Stimulated activated CD8-positive, alpha-beta memory T cell treated with anti-CD3 and anti-CD28 coated beads, Interleukin-4, amount 100 ng/mL, for 24 hours (primary cell): ENCODE results near the gene PROX1.

Experiments
- DNase-seq: peaks from one replicate; pipeline ENCODE4 v3.0.0-alpha.2; 2020; ENCODE audit warnings: low read depth

Gene PROX1

GRCh38 chr1:214026985-214027384 lies 39.2 kb downstream of the PROX1 start:
- DNase-seq, result no peak

- DNase-seq, result no peak
These were observed 39.7 kb downstream of the PROX1 start for GRCh38 chr1:214027498-214027897.

GRCh38 chr1:214028095-214028494 lies 40.3 kb downstream of the PROX1 start:
- no peak for DNase-seq

- no peak for DNase-seq
These were observed 41.1 kb downstream of the PROX1 start for GRCh38 chr1:214028649-214029406.

- no peak for DNase-seq
These were observed 42.0 kb downstream of the PROX1 start for GRCh38 chr1:214029796-214030195.

- no peak for DNase-seq
These were observed 43.5 kb downstream of the PROX1 start for GRCh38 chr1:214031267-214031650.

- DNase-seq, result no peak
These were observed 49.7 kb downstream of the PROX1 start for GRCh38 chr1:214037468-214037867.

- no peak for DNase-seq
These were observed 51.7 kb downstream of the PROX1 start for GRCh38 chr1:214039394-214040018.

- DNase-seq, result no peak
These were observed 55.4 kb downstream of the PROX1 start for GRCh38 chr1:214043167-214043566.

- no peak for DNase-seq
These were observed 56.9 kb downstream of the PROX1 start for GRCh38 chr1:214044438-214045214.

- DNase-seq, result no peak
These were observed 63.0 kb downstream of the PROX1 start for GRCh38 chr1:214050513-214051401.

- no peak for DNase-seq
These were observed 64.0 kb downstream of the PROX1 start for GRCh38 chr1:214051786-214052185.

- DNase-seq, result no peak
These were observed 70.3 kb downstream of the PROX1 start for GRCh38 chr1:214058076-214058475.

GRCh38 chr1:214066190-214066589 lies 78.4 kb downstream of the PROX1 start:
- DNase-seq, result no peak

GRCh38 chr1:214066936-214067335 lies 79.2 kb downstream of the PROX1 start:
- no peak for DNase-seq

- DNase-seq, result no peak
These were observed 79.6 kb downstream of the PROX1 start for GRCh38 chr1:214067397-214067796.

GRCh38 chr1:214067853-214068703 lies 80.3 kb downstream of the PROX1 start:
- no peak for DNase-seq

- DNase-seq, result no peak
These were observed 81.2 kb downstream of the PROX1 start for GRCh38 chr1:214068979-214069378.

- DNase-seq, result no peak
These were observed 83.7 kb downstream of the PROX1 start for GRCh38 chr1:214071469-214071868.

GRCh38 chr1:214072426-214073157 lies 84.8 kb downstream of the PROX1 start:
- DNase-seq, result no peak
